ENCODE results near the gene DDAH1. TPM values are rescaled to one million over a fixed set of nuclear protein-coding genes. Genes with fewer than 3 reads are reported as not detected.
A peak's percentile ranks its signal among the peaks of the same experiment; 100 is the strongest.

The DDAH1 gene
- total and polyA plus RNA-seq, 2 donors (not counting 3 experiments of a cell fraction or from before 2014, with no cell fraction given) = 44.0 to 75.2 TPM

DNA sequence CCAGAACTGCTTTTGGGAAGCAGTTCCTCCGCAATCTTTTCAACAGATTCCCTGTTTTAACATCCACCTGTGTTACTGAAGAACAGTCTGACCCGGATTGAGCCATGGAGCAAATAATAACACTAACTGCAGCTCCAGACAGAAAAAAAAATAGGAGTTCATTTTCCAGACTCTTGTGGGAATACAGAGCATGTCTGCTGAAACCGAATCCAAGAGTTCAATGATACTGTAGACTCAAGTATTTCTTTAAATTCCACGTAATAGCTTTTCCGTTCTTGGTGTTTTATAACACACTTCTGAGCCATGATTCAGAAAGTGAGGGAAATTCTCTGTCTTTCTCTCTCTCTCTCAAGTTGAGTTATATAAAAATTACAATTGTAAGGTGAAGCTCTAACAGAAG, 60.6 kb downstream of the DDAH1 start:
- Histone ChIP-seq H3K27me3 (ENCODE audit: control insufficient read depth in 2 of 2, insufficient read depth in 2 of 2, low read length in 2 of 2) (no peaks in the 10 kb centered on the region), H3K9me1 (replicated peaks; ENCODE audit: control insufficient read depth, extremely low read depth, insufficient read depth, low read length) (no peaks in the 10 kb centered on the region), H2AFZ (ENCODE audit: low read depth, low read length) (no peak overlapping the region), H3K79me2 (ENCODE audit: control insufficient read depth, insufficient read depth, low read length) (peaks cover 40% of the 10 kb centered on the region), H3K4me2 (ENCODE audit: insufficient read depth, low read length) (no peak overlapping the region), H3K4me1 (ENCODE audit: control insufficient read depth, extremely low read depth, insufficient read depth, low read length) (peaks cover 29% of the 10 kb centered on the region), H3K9me3 (replicated peaks; ENCODE audit: control insufficient read depth, insufficient read depth, low read length) (no peaks in the 10 kb centered on the region), H3K27ac (ENCODE audit: insufficient read depth, low read depth, low read length) (no peak overlapping the region), H4K20me1 (replicated peaks; ENCODE audit: control insufficient read depth, extremely low read depth, insufficient read depth, low read length) (no peaks in the 10 kb centered on the region), H3K36me3 (ENCODE audit: control insufficient read depth in 2 of 2, extremely low read depth in 1 of 2, insufficient read depth in 2 of 2, low read length in 2 of 2) (no peaks in the 10 kb centered on the region), H3K4me3 (replicated peaks in 1 of 3; ENCODE audit: insufficient read depth in 1 of 3, low read depth in 1 of 3, low read length in 3 of 3) (no peak overlapping the region), H3K9ac (replicated peaks; ENCODE audit: extremely low read depth, insufficient read depth, low read length) (no peak overlapping the region)
- ChIA-PET CTCF (interaction anchor here (1.1 to 1.9 kb wide), 2 partner anchors 39 to 61 kb away, joined by 4 to 6 read pairs; no protein-coding TSS in a partner anchor), POLR2A (no interaction called here)
- intact Hi-C loops (cut with micrococcal nuclease) = loop anchor here (10.0 kb wide), 1 partner anchor 290 kb away; no protein-coding TSS in a partner anchor
- dilution Hi-C loops (cut with MboI; ENCODE audit: extremely low pct_ligation_motif_present, low sequenced_read_pairs) = no loop called here
- no peak for TF ChIP-seq JUN (IDR thresholded peaks at IDR 0.05; ENCODE audit: borderline replicate concordance, insufficient read depth, insufficient read length, low read depth)
- TF ChIP-seq MYC (IDR thresholded peaks at IDR 0.05; ENCODE audit: low read depth, low read length) = no peak
- DNase-seq (ENCODE audit: low read depth, low spot score) (no peak), FAIRE-seq (no peak)
- BruUV-seq (replicated peaks) = no TSS peak

GRCh38 chr1:85398391-85399064, 66.4 kb downstream of the DDAH1 start:
- H3K9me3 ChIP-seq (replicated peaks; ENCODE audit: control insufficient read depth, insufficient read depth, low read length) = no peaks in the 10 kb centered on the region
- ChIA-PET CTCF (interaction anchor here (1.1 to 6.1 kb wide), 6 partner anchors 10 to 104 kb away, joined by 3 to 34 read pairs (median 4); no protein-coding TSS in a partner anchor), POLR2A (no interaction called here)
- H3K9me1 ChIP-seq (replicated peaks; ENCODE audit: control insufficient read depth, extremely low read depth, insufficient read depth, low read length) = no peaks in the 10 kb centered on the region
- dilution Hi-C loops (cut with MboI; ENCODE audit: extremely low pct_ligation_motif_present, low sequenced_read_pairs) (no loop called here), intact Hi-C loops (cut with micrococcal nuclease) (loop anchor here (1.0 to 5.0 kb wide), 3 partner anchors 36 to 90 kb away; no protein-coding TSS in a partner anchor)
- no peaks in the 10 kb centered on the region for H3K27me3 ChIP-seq (ENCODE audit: control insufficient read depth in 2 of 2, insufficient read depth in 2 of 2, low read length in 2 of 2)
- H2AFZ ChIP-seq (ENCODE audit: low read depth, low read length) = no peak overlapping the region
- no peaks in the 10 kb centered on the region for H4K20me1 ChIP-seq (replicated peaks; ENCODE audit: control insufficient read depth, extremely low read depth, insufficient read depth, low read length)
- no peak for FAIRE-seq
- H3K4me1 ChIP-seq (ENCODE audit: control insufficient read depth, extremely low read depth, insufficient read depth, low read length) = peaks cover 6% of the 10 kb centered on the region
- H3K36me3 ChIP-seq (ENCODE audit: control insufficient read depth in 2 of 2, extremely low read depth in 1 of 2, insufficient read depth in 2 of 2, low read length in 2 of 2) = no peaks in the 10 kb centered on the region
- H3K9ac ChIP-seq (replicated peaks; ENCODE audit: extremely low read depth, insufficient read depth, low read length) = no peak overlapping the region
- BruUV-seq (replicated peaks) = no TSS peak
- peaks cover 35% of the 10 kb centered on the region for H3K79me2 ChIP-seq (ENCODE audit: control insufficient read depth, insufficient read depth, low read length)
- DNase-seq (ENCODE audit: low read depth, low spot score) = peak; percentile 49
- no peak overlapping the region for H3K4me3 ChIP-seq (replicated peaks in 1 of 3; ENCODE audit: insufficient read depth in 1 of 3, low read depth in 1 of 3, low read length in 3 of 3)
- no peak overlapping the region for H3K4me2 ChIP-seq (ENCODE audit: insufficient read depth, low read length)
- H3K27ac ChIP-seq (ENCODE audit: insufficient read depth, low read depth, low read length) = no peak overlapping the region
- TF ChIP-seq FOS (IDR thresholded peaks at IDR 0.05; ENCODE audit: borderline replicate concordance, insufficient read depth, low read length) (no peak), JUN (IDR thresholded peaks at IDR 0.05; ENCODE audit: borderline replicate concordance, insufficient read depth, insufficient read length, low read depth) (no peak), MYC (IDR thresholded peaks at IDR 0.05; ENCODE audit: low read depth, low read length) (no peak), GATA2 (IDR thresholded peaks at IDR 0.05; ENCODE audit: insufficient read depth, insufficient read length, low read depth, low read length) (no peak), EZH2 (IDR thresholded peaks at IDR 0.05; ENCODE audit: borderline replicate concordance, low read depth, low read length, severe bottlenecking) (no peak), CTCF (IDR thresholded peaks at IDR 0.05; ENCODE audit: extremely low read depth in 1 of 2, insufficient read depth in 1 of 2, low read depth in 1 of 2, low read length in 2 of 2) (peak in 1 of 2 donors; percentile 29)
